ENCODE data around the gene NAA35. TPM values are rescaled to one million over a fixed set of nuclear protein-coding genes. Genes with fewer than 3 reads are reported as not detected.

The NAA35 gene
- total RNA-seq, 1 experiment from 2014 or later = 35.6 TPM

GRCh38 chr9:86069206-86069869, 128.4 kb downstream of the NAA35 start:
- Histone ChIP-seq H3K9ac (ENCODE audit: low read length) (no peak overlapping the region), H3K4me2 (ENCODE audit: low read depth, low read length, poor library complexity, severe bottlenecking) (no peak overlapping the region), H3K9me2 (replicated peaks; ENCODE audit: insufficient read depth, low read length) (no peaks in the 10 kb centered on the region), H2AFZ (ENCODE audit: low read length) (no peak overlapping the region), H3K36me3 (ENCODE audit: insufficient read depth, low read length) (no peaks in the 10 kb centered on the region), H4K20me1 (ENCODE audit: insufficient read depth, low read depth, low read length) (no peaks in the 10 kb centered on the region), H3K4me3 (ENCODE audit: low read length) (no peak overlapping the region), H3K9me3 (ENCODE audit: low read length) (no peaks in the 10 kb centered on the region), H3K27me3 (ENCODE audit: low read length) (no peaks in the 10 kb centered on the region), H3K79me2 (ENCODE audit: low read length) (no peaks in the 10 kb centered on the region), H3K4me1 (ENCODE audit: low read length) (no peaks in the 10 kb centered on the region), H3K27ac (ENCODE audit: low read length) (no peak overlapping the region)
- no peak for DNase-seq

Other genes with a start within 250 kb of the NAA35 start
- gene AGTPBP1, start 199.2 kb upstream of the NAA35 start, total RNA-seq (2014; rRNA removed; shearing (Covaris generic); ENCODE audit: low replicate concordance) = 25.7 and 42.9 TPM in 2 replicates
- gene GOLM1, start 158.4 kb downstream of the NAA35 start, total RNA-seq (2014; rRNA removed; shearing (Covaris generic); ENCODE audit: low replicate concordance) = not detected in 2 replicates

Data from Karpas-422 (cell line).